NCI-H1436 (cell line): ENCODE results near the gene RAC3.

Experiments used
- DNase-seq: peaks from one replicate; lab custom pipeline; 2025; lab: John Stamatoyannopoulos, UW

Gene RAC3

DNA sequence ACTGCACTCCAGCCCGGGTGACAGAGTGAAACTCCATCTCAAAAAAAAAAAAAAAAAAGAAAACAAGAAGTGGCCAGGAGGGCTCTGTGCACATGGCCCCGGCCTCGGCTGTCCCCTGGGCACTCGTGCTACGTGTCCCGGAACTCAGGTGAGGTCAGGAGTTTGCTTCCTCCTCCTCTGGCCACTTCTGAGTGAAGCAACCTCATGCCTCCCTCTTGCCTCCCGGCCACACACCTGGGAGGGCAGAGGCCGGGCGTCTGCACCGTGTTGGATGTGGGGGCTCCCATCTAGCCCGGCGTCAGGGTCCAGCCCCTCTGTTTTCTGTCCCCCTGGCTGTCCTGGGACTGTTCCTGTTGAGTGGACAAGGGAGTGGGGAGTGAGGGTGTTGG is 31.9 kb upstream of the RAC3 start:
- no peak for DNase-seq

DNA sequence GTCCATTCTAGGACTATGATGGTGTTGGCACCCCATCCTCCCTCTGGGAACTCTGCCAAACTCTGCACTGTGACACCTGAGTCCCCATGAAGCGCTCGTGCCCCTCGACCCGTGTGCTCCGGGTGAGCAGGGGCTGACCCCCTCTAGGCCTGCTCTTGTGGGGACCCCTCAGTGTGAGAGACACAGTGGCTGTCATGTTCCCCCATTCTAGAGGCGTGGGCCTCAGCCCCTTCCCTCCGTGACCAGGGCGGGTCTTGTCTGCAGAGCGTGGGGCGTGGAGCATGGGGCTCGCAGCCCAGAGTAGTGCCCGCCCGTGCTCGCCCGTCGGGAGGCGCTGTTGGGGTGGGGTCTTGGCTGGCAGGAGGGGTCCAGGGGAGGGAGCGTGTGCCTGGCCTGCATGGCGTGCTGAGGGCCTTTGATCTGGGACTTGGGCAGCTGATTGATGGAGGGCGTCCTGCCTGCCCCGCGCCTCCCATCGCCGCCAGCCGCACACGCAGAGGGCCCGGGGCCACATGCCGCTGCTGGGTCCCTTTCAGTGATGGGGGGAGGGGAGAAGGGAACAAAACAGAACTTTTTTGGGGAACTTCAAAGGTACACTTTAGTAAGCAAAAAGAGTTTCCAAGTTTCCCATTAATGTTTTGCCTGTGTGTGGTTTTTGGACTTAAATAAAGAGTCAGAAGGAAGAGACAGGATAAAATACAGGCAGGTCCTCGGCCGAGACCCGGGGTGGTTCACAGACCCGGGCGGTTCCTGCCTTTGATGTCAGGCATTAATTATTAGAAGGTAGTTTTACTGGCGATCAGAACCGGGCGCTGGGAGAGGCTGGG is 31.3 kb upstream of the RAC3 start:
- no peak for DNase-seq

DNA sequence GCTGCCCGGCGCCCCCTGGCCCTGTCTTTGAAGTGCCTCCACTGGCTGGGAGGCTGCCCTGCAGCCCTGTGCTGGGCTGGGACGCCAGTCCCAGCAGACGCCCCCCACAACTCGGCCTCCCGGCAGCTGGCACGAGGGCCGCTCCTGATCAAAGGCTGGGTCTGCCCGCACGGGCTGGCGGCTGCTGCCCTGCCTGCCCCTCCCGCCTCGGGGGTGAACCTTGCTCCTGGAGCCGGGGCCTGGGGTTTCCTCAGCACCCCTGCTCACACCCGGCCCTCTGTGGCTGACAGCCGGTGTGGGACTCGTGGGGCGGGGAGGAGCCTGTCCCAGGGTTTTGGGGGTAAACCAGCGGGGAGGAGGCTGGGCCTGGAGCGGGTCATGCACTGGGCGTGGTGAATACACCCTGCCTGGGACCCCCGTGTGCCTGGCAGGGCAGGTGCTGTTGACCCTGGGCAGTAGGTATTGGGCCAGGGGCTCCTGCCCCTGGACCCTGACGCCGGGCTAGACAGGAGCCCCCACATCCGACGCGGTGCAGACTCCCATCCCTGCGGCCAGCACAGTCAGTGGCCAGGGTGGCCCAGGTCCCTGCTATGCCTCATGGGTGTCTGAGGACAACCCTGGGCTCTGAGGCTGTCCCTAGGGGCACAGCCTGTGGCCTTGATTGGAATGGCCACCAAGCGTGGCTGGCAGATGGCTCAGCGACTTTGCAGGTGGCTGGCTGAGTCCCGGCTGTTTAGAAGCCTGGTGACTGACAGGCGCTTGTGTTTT is 30.5 kb upstream of the RAC3 start:
- DNase-seq, result no peak

DNA sequence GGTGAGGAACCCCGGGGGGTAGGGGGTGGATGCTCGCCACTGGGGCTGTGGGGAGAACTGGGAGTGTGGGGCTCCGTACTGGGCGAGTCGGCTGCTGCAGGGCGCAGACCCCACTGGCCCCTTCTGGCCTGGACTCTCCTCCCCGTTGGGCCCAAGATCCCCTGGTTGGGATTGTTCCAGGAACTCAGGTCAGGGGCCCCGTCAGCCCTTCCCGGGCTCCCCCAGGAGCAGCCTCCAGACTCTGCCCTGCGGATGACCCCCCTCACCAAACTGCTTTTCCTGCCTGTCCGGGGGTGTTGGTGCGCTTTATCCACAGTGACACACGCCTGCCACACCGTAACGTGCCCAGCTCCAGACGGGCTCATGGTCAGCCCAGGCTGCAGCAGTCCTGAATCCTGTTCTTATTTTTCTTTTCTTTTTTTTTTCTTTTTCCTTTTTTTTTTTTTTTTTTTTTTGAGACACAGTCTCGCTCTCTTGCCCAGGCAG is 29.9 kb upstream of the RAC3 start:
- no peak for DNase-seq

DNA sequence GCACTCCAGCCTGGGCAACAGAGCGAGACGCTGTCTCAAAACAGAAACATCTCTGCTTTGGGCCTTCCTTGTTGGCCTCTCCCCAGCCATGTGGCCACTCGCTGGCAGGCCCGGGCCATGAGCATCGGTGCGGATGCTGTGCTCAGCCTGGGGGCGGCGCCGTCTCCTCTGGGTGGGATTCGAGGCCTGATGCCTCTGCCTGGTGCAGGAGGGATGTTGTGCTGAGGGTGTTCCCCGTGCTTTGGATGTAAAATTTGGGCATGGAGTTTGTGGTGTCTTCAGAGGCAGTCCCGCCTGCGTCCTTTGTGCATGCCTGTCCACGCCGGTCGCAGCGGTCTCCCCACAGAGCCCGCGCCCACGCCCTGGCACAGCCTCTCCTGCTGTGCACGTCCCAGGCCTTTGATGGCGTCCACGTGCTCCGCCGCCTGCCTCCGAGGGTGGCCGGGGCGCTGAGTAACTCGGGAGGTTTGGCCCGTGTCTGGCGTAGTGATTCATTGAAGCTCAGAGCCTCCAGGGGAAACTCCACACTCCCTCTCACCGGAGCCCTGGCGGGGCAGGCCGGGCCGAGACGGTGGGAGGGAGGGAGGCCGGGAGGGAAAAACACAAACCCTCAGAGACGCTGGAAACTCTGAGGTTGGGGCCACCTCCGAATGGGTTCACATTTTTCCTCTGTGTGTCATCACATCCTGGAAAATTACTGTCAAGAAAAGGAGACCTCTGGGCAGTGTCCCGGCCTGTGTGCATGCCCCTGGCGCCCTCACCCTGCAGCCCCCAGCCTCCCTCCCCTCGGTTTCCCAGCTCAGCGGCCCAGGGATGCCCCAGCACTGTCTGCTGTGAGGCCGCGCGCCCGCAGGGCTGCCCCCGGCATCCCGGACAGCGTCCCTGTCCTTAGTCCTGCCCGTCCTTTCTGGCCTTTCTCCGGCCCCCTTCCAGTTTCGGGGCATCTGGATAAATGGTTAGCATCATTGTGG is 27.8 kb upstream of the RAC3 start:
- DNase-seq, result no peak

DNA sequence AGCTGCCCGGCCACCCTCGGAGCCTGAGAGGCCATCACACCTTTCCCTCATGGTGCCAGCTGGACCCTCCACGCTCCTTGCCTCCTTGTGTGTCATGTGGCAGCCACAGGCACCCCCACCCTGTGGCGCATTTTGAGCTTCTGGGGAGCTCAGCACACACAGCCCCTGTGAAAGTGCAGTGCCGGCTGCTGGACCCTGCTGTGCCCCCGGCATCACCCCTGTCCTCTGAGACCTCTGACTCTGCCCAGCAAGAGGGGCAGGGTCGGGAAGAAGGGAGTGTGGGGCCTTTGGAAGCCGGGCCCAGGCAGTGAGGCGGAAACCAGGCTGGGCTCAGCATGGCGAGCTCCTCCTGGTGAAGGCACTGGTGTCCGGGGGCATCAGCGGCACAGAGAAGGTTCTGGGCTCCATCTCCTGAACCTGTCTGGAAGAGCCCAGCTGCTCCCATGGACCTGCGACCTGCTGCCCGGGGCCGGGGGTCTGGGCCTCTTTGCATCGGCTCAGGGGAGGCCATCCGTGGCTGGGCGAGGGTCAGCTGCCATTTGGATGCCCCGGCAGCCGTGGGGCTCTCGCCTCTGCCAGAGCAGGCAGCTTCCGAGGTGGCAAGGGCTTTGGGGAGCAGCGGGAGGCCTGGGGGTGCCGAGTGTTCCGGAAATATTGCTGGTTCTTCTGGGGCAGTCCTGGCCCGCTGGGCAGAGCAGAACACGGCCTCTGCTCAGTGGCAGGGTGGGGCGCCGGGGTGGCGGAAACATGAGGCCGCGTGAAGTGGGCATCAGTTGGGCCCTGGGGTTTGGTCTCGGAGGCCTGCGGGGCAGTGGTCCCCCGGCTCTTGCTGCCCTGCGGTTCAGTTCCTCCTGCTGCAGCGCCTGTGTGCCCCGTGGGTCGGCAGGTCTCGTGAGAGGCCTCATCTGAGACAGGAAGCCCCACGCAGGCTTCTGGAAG is 26.7 kb upstream of the RAC3 start:
- no peak for DNase-seq

DNA sequence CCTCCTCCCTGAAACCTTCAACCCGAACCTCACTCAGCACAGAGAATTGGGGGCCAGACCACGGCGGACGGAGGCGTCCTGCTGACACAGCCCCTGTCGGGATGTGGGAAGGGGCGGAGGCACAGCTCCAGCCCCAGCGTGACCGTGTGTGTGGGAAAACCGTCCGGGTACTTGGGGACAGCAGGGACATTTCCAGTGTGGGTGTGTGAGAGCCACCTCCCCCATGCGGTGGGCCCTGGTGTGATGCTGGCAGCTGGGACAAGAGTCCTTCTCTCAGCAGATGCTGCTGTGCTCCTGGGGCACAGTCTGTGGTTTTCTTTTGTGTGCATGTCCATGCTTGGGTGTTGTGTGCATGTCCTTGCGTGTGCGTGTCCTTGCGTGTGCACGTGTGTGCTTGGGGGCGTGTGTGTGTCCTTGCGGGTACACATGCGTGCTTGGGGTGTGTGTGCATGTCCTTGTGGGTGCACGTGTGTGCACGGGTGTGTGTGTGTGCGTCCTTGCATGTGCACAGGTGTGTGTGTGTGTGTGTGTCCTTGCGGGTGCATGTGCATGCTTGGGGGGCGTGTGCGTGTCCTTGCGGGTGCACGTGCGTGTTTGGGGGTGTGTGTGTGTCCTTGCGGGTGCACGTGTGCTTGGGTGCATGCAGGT is 25.7 kb upstream of the RAC3 start:
- no peak for DNase-seq

DNA sequence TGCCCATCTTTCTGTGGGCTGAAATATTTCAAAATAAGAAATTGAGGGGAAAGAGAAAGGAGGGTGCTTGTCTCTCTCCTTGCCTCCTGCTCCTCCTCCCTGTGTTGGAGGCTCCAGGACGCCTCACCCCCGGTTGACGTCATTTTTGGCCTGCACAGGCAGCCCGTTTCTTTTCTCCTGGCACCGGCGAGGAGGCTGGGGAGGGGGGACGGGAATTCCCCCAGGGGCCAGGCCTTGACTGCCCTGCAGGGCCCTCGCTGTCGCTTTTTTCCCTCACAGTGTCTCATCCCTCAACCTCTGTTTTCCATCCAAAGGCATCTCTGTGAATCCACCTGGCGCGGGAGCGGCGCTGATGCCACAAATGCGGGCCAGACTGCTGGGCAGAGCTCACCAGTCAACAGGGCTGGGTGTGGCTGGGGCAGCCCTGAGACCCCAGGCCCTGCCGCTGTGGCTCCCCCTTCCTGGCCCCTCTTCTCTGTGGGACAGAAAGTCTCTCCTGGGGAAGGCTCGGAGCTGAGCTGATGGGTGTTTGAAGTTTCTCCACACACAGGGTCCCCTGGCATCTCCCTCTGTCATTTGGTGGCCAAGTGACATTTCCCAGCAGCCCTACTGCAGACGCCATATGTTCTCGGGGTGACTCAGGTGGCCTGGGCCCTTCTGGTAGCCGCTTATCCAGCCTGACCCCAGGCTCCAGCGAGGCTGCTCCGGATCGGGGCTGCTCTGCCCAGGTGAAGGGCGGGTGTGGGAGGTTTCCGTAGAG is 24.8 kb upstream of the RAC3 start:
- DNase-seq, result no peak

DNA sequence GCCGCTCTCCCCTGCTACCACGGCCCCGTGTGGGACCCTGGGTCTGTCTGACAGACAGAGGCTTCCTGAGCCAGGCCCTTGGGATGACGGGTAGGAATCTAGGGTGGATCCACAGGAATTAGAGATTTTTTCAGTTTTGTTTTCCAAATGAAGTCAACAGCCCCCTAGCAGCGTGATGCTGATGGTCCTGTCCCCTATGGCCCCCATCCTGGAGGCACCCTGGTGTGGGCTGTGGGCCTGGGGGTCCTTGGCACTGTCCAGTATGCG is 24.3 kb upstream of the RAC3 start:
- no peak for DNase-seq

DNA sequence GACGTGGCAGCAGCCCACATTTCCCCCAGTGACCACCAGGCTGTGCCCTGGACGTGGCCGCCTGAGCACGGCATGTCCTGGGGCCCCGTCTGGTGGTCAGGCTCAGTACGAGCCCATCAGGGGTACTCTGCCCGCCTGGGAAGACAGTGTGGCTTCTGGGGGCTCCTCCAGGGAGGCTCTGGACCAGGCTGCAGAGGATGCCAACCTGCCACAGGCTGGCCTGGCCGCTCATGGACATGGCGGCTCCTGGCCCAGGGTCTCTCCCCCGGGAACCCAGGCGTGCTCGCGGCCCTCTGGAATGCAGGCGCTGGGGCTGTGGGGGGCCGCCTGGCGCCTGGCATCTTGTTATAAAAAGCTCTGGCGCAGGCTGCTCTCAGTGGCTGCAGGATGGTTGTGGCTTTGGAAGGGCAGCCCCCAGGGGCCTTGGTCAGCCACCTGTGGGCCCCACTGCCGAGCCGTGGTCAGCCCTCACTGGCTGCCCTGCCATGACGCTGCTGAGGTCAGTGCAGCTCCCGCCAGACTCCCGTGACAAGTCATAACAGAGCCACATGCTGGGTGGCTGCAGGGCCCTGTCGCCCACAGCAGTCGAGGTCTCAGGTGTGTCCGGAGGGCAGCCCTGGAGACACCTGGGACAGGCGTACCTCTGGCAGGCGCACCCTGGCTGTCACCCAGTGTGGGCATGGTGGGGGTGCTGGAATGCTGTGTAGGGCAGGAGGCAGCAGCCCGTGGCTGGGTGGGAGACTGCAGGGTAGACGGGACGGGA is 23.8 kb upstream of the RAC3 start:
- no peak for DNase-seq

DNA sequence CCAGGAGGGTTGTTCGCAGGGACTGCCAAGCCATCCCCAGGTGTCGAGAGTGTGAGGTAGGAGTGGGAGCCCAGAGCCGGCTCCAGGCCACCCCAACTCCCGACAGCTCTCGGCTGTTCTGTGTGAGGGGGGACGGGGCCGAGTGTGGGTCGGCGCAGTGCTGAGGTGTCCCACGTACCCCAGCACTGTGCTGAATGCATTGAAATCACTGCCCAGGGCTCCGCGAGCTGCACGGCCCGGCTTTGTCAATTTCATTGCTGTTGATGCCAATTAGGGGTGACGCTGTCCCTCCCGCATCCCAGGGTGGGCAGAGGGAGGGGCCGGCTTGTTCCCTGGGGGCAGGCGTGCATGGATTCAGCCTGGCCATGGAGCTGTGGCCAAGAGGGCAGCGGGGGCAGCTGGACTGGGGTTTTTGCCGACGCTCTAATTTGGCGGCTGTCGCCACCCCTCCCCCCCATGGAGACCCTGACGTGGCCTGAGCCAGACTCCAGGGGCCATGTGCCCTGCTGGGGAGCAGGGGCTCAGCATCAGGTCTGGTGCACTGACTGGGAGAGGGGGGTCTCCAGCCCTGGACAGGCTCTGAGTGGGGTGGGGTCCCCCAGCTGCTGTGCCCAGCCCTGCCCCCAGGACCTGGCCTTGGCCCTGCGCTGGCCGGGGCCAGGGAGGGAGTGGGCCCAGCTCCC is 23.1 kb upstream of the RAC3 start:
- DNase-seq, result no peak

DNA sequence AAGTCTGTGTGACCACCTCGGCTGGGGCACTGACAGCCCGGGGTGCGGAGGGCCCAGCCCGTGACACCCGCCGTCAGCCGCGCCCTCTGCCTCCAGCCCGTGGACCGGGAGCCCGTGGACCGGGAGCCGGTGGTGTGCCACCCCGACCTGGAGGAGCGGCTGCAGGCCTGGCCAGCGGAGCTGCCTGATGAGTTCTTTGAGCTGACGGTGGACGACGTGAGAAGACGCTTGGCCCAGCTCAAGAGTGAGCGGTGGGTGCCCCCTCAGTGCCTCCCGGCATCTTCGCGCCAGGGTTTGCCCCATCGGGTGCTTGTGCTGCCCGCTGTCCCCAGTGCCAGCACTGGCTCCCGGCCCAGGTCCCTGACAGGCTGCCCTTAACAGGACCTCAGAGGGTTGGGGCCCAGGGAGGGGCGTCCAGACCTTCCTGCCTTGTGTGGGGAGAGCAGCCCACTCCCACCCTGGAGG is 22.5 kb upstream of the RAC3 start:
- no peak for DNase-seq

DNA sequence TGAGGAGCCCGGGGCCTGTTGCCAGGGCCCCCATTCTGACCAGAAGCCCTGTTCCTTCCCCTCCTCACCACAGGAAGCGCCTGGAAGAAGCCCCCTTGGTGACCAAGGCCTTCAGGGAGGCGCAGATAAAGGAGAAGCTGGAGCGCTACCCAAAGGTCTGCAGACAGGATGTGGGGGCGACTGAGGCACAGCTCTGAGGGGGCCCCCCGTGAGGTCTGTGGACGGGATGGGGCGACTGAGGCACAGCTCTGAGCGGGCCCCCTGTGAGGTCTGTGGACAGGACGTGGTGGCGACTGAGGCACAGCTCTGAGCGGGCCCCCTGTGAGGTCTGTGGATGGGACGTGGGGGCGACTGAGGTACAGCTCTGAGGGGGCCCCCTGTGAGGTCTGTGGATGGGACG is 22.1 kb upstream of the RAC3 start:
- DNase-seq, result no peak

DNA sequence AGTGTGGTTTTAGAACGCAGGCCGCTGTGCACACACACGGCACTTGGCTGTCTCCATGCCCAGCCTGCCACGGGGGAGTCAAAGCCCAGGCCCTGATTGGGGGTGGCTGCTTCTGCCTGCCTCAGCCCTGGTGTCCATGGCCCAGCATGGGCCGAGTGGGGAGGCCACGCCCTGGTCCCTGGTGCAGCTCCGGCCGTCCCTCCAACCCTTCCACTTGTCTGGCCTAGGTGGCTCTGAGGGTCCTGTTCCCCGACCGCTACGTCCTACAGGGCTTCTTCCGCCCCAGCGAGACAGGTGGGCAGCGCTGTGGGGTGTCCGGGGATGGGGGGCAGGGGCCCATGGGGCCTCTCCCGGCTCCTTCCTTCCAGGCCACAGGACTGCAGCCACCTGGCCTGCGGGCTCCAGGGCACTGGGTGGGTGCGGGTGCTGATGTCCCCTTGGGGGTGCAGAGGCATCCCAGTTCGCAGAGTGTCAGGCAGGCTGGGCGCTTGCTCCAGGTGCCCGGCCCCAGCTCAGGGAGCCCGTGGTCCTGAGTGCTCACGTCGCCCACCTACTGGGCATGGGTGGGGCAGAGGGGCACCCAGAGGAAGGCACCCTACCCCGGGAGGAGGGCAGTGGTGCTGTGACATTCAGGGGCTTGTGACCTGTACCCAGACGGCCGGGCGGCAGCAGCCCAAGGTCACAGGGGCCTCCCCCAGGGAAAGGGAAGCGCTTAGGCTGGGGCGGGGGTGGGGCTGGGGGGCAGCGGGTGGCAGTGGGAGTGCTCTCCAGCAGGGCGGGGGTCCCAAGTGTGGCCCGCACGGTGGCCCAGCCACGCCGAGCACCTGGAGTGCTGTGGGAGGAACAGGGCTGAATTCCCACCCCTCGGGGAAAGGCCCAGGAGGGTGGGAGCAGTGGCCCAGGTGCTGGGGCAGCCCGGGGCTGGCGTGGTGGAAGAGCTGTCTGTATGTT is 20.6 kb upstream of the RAC3 start:
- no peak for DNase-seq

DNA sequence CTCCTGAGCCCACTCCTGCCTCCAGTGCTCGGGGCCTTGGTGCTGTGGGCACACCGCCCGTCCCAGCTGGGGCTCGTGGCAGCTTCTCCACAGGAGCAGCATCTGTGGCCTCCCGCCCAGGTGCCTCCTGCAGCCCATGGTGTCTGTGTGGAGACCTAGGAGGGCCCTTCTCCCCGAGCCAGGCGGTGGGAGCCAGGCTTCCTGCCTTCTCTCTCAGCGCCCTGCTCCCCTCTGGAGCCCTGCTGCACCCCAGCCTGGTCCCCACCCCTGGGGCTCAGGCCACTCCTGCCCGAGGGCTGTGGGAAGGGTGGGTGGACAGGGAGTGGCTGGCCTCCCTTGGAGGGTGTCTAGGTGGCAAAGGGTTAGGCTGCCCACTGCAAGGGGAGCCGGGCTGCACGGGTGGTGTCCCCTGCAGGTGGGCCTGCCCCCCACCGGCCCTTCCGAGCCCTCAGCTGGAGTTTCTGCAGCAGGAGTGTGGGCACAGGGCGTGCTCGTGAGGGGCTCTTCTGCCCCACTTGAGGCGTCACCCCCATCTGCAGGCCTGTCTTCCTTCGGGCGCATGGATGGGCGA is 19.8 kb upstream of the RAC3 start:
- DNase-seq, result no peak

DNA sequence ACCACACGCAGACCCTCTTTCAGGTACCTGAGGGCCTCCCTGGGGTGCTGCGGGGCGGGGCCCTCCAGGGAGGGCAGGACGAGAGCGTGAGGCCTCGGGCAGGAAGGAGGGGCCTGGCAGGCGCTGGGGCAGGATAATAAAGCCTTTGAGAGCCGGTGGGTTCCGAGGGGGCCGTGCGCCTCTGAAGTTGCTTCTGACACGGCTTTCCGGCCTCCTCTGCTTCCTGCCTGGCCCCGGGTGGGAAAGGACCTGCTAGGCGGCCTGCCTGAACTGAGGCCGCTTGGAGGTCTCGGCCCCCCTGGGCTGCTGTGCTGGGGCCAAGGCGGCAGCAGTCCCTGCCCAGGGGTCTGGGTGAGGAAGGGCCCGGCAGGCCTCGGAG is 19.2 kb upstream of the RAC3 start:
- DNase-seq, result no peak

DNA sequence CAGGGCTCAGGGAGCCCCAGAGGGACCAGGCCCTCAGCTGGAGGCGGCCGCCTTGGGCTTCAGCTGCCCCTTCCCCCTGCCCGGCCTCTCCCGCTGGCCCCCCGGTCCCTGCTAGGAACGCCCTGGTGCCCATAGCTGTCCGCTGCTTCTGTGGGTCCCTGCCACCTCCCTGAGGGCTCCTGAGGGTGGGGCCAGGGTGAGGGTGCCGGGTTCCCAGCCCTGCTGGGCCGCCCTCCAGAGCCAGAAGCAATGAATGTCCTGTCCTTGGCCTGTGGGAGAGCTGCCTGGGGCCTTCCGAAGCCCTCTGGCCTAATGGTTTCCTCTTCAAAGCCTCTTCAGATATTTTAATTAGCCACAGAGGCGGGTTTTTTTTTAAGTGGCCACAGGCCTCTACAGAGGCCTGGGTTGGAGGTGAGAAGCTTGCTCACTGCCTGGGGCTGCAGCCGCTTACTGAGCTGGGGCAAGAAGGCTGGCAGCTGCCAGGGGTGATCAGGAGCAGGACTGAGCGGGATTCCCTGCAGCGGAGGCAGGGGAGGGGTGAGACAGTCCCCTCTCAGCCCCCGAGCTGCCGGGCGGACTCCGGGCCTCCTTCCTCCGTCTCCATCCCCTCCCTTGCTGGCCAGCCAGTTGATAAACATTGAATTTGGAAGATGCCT is 18.7 kb upstream of the RAC3 start:
- peak; percentile 53 for DNase-seq
